Uterus (tissue), 4 donors: Measurements from ENCODE around the gene SPANXN4. TPM values are rescaled to one million over a fixed set of nuclear protein-coding genes. Genes with fewer than 3 reads are reported as not detected.

Experiments
- DNase-seq, 2 donors: peaks; one replicate each; pipeline ENCODE4 v3.0.0-alpha.2; 2019 to 2020
- H3K27ac ChIP-seq, 2 donors: fragments of 200-600 bp; sonication (generic); 1 replicate in 1 of 2; 2 replicates in 1 of 2; pipeline ENCODE4 v1.5.1; 2016 to 2018
- H3K27me3 ChIP-seq, 2 donors: fragments of 200-600 bp; sonication (generic); one replicate each; pipeline ENCODE4 v1.5.1; 2018 to 2019; ENCODE audit warnings: control low read depth in 1 of 2
- H3K36me3 ChIP-seq, 2 donors: fragments of 200-600 bp; sonication (generic); one replicate each; pipeline ENCODE4 v1.5.1; 2019; ENCODE audit warnings: control low read depth in 1 of 2
- H3K4me1 ChIP-seq, 2 donors: fragments of 200-600 bp; sonication (generic); one replicate each; pipeline ENCODE4 v1.5.1; 2018 to 2019; ENCODE audit warnings: control low read depth in 1 of 2
- H3K4me3 ChIP-seq, 2 donors: fragments of 200-600 bp; sonication (generic); 1 replicate in 1 of 2; 2 replicates in 1 of 2; pipeline ENCODE4 v1.5.1; 2018 to 2019; ENCODE audit warnings: mild to moderate bottlenecking in 1 of 2
- H3K9me3 ChIP-seq, 2 donors: fragments of 200-600 bp; sonication (generic); one replicate each; pipeline ENCODE4 v1.5.1; 2019; ENCODE audit warnings: control low read depth in 1 of 2
- CTCF ChIP-seq, 4 experiments: fragments of 200-600 bp in 2 of 4; fragments of 450-650 bp in 2 of 4; sonication (generic) in 2 of 4; IDR thresholded peaks; one replicate each; pipeline ENCODE4 v1.5.1; 2016 to 2019; ENCODE audit warnings: antibody characterized with exemption in 4 of 4, mild to moderate bottlenecking in 2 of 4, moderate library complexity in 1 of 4
- POLR2A ChIP-seq, 2 donors: fragments of 450-650 bp; IDR thresholded peaks; one replicate each; pipeline ENCODE4 v1.6.1; 2016; ENCODE audit warnings: antibody characterized with exemption in 2 of 2, mild to moderate bottlenecking in 1 of 2, moderate library complexity in 1 of 2
- intact Hi-C: fragments of 100-400 bp; cut with DNase I; formaldehyde crosslinking; loops from one replicate; pipeline ENCODE4 v1.15.1; 2023; ENCODE audit warnings: low total_unique reads
- total RNA-seq, 4 donors: library from RNA; depleted of rRNA in 3 of 4; stranded (reverse); fragments of >200 nt in 3 of 4; gene quantifications; one replicate each; pipeline versions ENCODE4 v1.1.0 to v1.2.4, GENCODE V29; 2014 to 2023
- donor health status: DM: yes; HTN: yes; CAD: no.

Gene SPANXN4
- total RNA-seq, 4 donors from 2014 or later: not detected

GRCh38 chrX:143027275-143027674 is 1.5 kb downstream of the SPANXN4 start:
- DNase-seq: no peak
- no peak overlapping the region for H3K4me3 ChIP-seq
- H3K27me3 ChIP-seq: no peaks in the 10 kb centered on the region
- H3K27ac ChIP-seq: no peak overlapping the region
- H3K36me3 ChIP-seq: no peaks in the 10 kb centered on the region
- no peak for TF ChIP-seq POLR2A (IDR thresholded peaks at IDR 0.05)
- TF ChIP-seq CTCF (IDR thresholded peaks at IDR 0.05): no peak
- intact Hi-C loops: no loop called here
- no peaks in the 10 kb centered on the region for H3K9me3 ChIP-seq
- H3K4me1 ChIP-seq: no peaks in the 10 kb centered on the region

DNA sequence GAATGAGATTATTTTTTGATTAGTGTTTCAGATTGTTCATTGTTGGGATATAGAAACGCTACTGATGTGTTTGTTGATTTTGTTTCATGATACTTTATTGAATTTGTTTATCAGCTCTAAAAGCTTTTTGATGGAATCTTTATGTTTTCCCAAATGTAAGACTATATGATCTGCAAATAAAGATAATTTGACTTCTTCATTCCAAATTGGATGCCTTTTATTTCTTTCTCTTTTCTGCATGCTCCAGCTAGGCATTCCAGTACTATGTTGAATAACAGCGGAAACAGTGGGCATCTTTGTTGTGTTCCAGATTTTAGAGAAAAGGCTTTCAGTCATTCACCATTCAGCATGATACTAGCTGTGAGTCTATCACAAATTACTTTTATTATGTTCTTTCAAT is 21.8 kb downstream of the SPANXN4 start:
- Histone ChIP-seq H3K36me3 (no peaks in the 10 kb centered on the region), H3K4me3 (no peak overlapping the region), H3K27ac (no peak overlapping the region), H3K27me3 (no peaks in the 10 kb centered on the region), H3K4me1 (no peaks in the 10 kb centered on the region), H3K9me3 (no peaks in the 10 kb centered on the region)
- intact Hi-C loops: no loop called here
- no peak for TF ChIP-seq CTCF (IDR thresholded peaks at IDR 0.05)
- no peak for TF ChIP-seq POLR2A (IDR thresholded peaks at IDR 0.05)
- DNase-seq: no peak

- H3K27ac ChIP-seq: no peak overlapping the region
- intact Hi-C loops: no loop called here
- H3K36me3 ChIP-seq: no peaks in the 10 kb centered on the region
- no peak overlapping the region for H3K4me3 ChIP-seq
- DNase-seq: no peak
- no peaks in the 10 kb centered on the region for H3K27me3 ChIP-seq
- H3K9me3 ChIP-seq: no peaks in the 10 kb centered on the region
- H3K4me1 ChIP-seq: no peaks in the 10 kb centered on the region
- TF ChIP-seq CTCF (IDR thresholded peaks at IDR 0.05): no peak
- TF ChIP-seq POLR2A (IDR thresholded peaks at IDR 0.05): no peak
Measured at GRCh38 chrX:143058120-143058519, 32.4 kb downstream of the SPANXN4 start.

DNA sequence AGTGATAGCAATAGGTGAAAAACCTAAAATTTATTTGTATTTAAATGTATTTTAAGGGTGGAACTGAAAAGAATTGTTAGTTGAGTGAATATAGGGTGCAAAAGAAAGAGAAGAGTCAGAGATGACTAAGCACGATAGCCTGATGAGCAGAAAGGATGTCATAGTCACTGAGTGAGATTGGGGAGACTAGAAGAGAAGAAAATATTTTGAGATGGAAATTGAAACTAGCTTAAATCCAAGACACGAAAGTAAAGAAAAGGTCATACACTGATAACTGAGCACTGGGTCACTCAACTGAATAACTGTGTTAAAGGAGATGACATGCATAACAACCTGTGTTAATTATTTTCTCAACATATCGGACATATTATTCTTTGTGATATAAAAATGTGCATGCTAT is 55.5 kb downstream of the SPANXN4 start:
- intact Hi-C loops: no loop called here

GRCh38 chrX:143082537-143082936 is 56.8 kb downstream of the SPANXN4 start:
- intact Hi-C loops: no loop called here
- H3K4me1 ChIP-seq: no peaks in the 10 kb centered on the region
- no peak overlapping the region for H3K27ac ChIP-seq
- no peak overlapping the region for H3K4me3 ChIP-seq
- H3K27me3 ChIP-seq: no peaks in the 10 kb centered on the region
- TF ChIP-seq CTCF (IDR thresholded peaks at IDR 0.05) (no peak), POLR2A (IDR thresholded peaks at IDR 0.05) (no peak)
- H3K9me3 ChIP-seq: no peaks in the 10 kb centered on the region
- no peak for DNase-seq
- no peaks in the 10 kb centered on the region for H3K36me3 ChIP-seq

More for the DNA sequence above, 55.5 kb downstream of the SPANXN4 start:
- TF ChIP-seq CTCF (IDR thresholded peaks at IDR 0.05) (no peak), POLR2A (IDR thresholded peaks at IDR 0.05) (no peak)
- Histone ChIP-seq H3K27me3 (no peaks in the 10 kb centered on the region), H3K36me3 (no peaks in the 10 kb centered on the region), H3K4me3 (no peak overlapping the region), H3K27ac (no peak overlapping the region), H3K4me1 (no peaks in the 10 kb centered on the region), H3K9me3 (no peaks in the 10 kb centered on the region)
- no peak for DNase-seq
